Gastroesophageal sphincter (tissue), 4 donors: ENCODE measurements around the gene GLOD4. TPM values are rescaled to one million over a fixed set of nuclear protein-coding genes. Genes with fewer than 3 reads are reported as not detected.
A peak's percentile ranks its signal among the peaks of the same experiment; 100 is the strongest.

Experiments used
- ATAC-seq: fragments of 150-250 bp; one replicate; pipeline ENCODE4 v1.9.1; 2016; ENCODE audit warnings: mild to moderate bottlenecking, moderate library complexity
- H3K27ac ChIP-seq, 4 donors: fragments of 200-600 bp; sonication (generic) in 3 of 4; 1 replicate in 3 of 4; 2 replicates in 1 of 4; pipeline ENCODE4 v1.5.1; 2016 to 2019
- H3K27me3 ChIP-seq: fragments of 200-600 bp; sonication (generic); one replicate; pipeline ENCODE4 v1.5.1; 2019
- H3K36me3 ChIP-seq, 2 donors: fragments of 200-600 bp; sonication (generic); one replicate each; pipeline ENCODE4 v1.5.1; 2019; ENCODE audit warnings: control low read depth in 1 of 2
- H3K4me1 ChIP-seq, 3 donors: fragments of 200-600 bp; sonication (generic); 1 replicate in 2 of 3; 2 replicates in 1 of 3; pipeline ENCODE4 v1.5.1; 2016 to 2019; ENCODE audit warnings: control low read depth in 2 of 3
- H3K4me3 ChIP-seq, 2 donors: fragments of 200-600 bp; sonication (generic); one replicate each; pipeline ENCODE4 v1.5.1; 2019; ENCODE audit warnings: mild to moderate bottlenecking in 1 of 2, moderate library complexity in 1 of 2
- H3K9me3 ChIP-seq, 3 donors: fragments of 200-600 bp; sonication (generic); one replicate each; pipeline ENCODE4 v1.5.1; 2017 to 2019; ENCODE audit warnings: control low read depth in 2 of 3
- CTCF ChIP-seq, 4 experiments: fragments of 200-600 bp in 2 of 4; fragments of 450-650 bp in 2 of 4; sonication (generic) in 1 of 4; IDR thresholded peaks; one replicate each; pipeline ENCODE4 v1.5.1; 2017 to 2019; ENCODE audit warnings: antibody characterized with exemption in 4 of 4, mild to moderate bottlenecking in 2 of 4, moderate library complexity in 2 of 4
- EP300 ChIP-seq: sonication (generic); formaldehyde crosslinking; IDR thresholded peaks from one replicate; pipeline ENCODE4 v1.6.1; 2017; ENCODE audit warnings: antibody characterized with exemption, mild to moderate bottlenecking
- POLR2A ChIP-seq, 2 donors: fragments of 450-650 bp; IDR thresholded peaks; one replicate each; pipeline ENCODE4 v1.6.1; 2017; ENCODE audit warnings: antibody characterized with exemption in 2 of 2, mild to moderate bottlenecking in 2 of 2, moderate library complexity in 1 of 2
- POLR2AphosphoS5 ChIP-seq: sonication (generic); formaldehyde crosslinking; IDR thresholded peaks from one replicate; pipeline ENCODE4 v1.6.1; 2017; ENCODE audit warnings: antibody characterized with exemption
- WGBS, 2 donors: methylation state at CpG; one replicate each; pipeline ENCODE4 v1.1.5; 2018; ENCODE audit warnings: low coverage in 1 of 2; 5-methylcytosine and 5-hydroxymethylcytosine counted together
- total RNA-seq, 4 donors: library from RNA; depleted of rRNA; stranded (reverse); fragments of >200 nt; gene quantifications; one replicate each; pipeline ENCODE4 v1.1.0, GENCODE V29; 2016

The GLOD4 gene
- total RNA-seq, 4 donors from 2014 or later, result 52.5 to 119 (median 99.3) TPM

GRCh38 chr17:796609-797008, 14.5 kb upstream of the GLOD4 start:
- no peak overlapping the region for H3K4me3 ChIP-seq
- peak overlapping the region in 3 of 4 donors; percentile 44 to 83 (median 54) for H3K27ac ChIP-seq
- peaks cover 0 to 33% (median 11%) of the 10 kb centered on the region in 3 donors for H3K4me1 ChIP-seq
- ATAC-seq, result no peak
- TF ChIP-seq EP300 (no peak), POLR2A (IDR thresholded peaks at IDR 0.05) (no peak), POLR2AphosphoS5 (no peak), CTCF (IDR thresholded peaks at IDR 0.05) (no peak)
- WGBS, 2 donors, result 78 to 86% methylated on average over 4 to 8 of the region's 15 CpGs
- H3K9me3 ChIP-seq, result no peaks in the 10 kb centered on the region
- H3K36me3 ChIP-seq, result peaks cover 0 to 39% of the 10 kb centered on the region in 2 donors
- H3K27me3 ChIP-seq, result no peaks in the 10 kb centered on the region

- no peak for ATAC-seq
- no peak for TF ChIP-seq POLR2A (IDR thresholded peaks at IDR 0.05)
- no peak for TF ChIP-seq POLR2AphosphoS5
- no peak for TF ChIP-seq CTCF (IDR thresholded peaks at IDR 0.05)
- no peak for TF ChIP-seq EP300
- no peaks in the 10 kb centered on the region for H3K27me3 ChIP-seq
- peak overlapping the region in 3 of 4 donors; percentile 68 to 83 (median 76) for H3K27ac ChIP-seq
- peaks cover 0 to 41% of the 10 kb centered on the region in 2 donors for H3K36me3 ChIP-seq
- no peaks in the 10 kb centered on the region for H3K9me3 ChIP-seq
- WGBS, 2 donors, result 62% methylated on average over 4 of the region's 9 CpGs; no CpG with 5 or more reads in 1 of the 2 donors
- H3K4me1 ChIP-seq, result peaks cover 0 to 33% (median 11%) of the 10 kb centered on the region in 3 donors
- H3K4me3 ChIP-seq, result no peak overlapping the region
Measured at GRCh38 chr17:795721-796120, 13.6 kb upstream of the GLOD4 start.

- Histone ChIP-seq H3K9me3 (no peaks in the 10 kb centered on the region), H3K4me3 (peak overlapping the region in 1 of 2 donors; percentile 34), H3K27me3 (no peaks in the 10 kb centered on the region), H3K36me3 (peaks cover 0 to 38% of the 10 kb centered on the region in 2 donors), H3K4me1 (peaks cover 0 to 34% (median 11%) of the 10 kb centered on the region in 3 donors), H3K27ac (peak overlapping the region; percentile 2 to 83 (median 72))
- TF ChIP-seq POLR2AphosphoS5 (no peak), POLR2A (IDR thresholded peaks at IDR 0.05) (no peak), EP300 (no peak), CTCF (IDR thresholded peaks at IDR 0.05) (no peak)
- no peak for ATAC-seq
- WGBS, 2 donors, result 54% methylated on average over 5 of the region's 14 CpGs; no CpG with 5 or more reads in 1 of the 2 donors
Measured at GRCh38 chr17:795276-795675, 13.2 kb upstream of the GLOD4 start.

GRCh38 chr17:794876-795275, 12.8 kb upstream of the GLOD4 start:
- peak; percentile 79 for TF ChIP-seq POLR2AphosphoS5
- no peak for TF ChIP-seq POLR2A (IDR thresholded peaks at IDR 0.05)
- TF ChIP-seq EP300, result no peak
- TF ChIP-seq CTCF (IDR thresholded peaks at IDR 0.05), result peak in 3 of 4 experiments; percentile 88 to 94 (median 90)
- Histone ChIP-seq H3K27ac (peak overlapping the region; percentile 2 to 83 (median 72)), H3K4me3 (peak overlapping the region in 1 of 2 donors; percentile 34), H3K9me3 (no peaks in the 10 kb centered on the region), H3K4me1 (peaks cover 0 to 38% (median 11%) of the 10 kb centered on the region in 3 donors), H3K27me3 (no peaks in the 10 kb centered on the region), H3K36me3 (peaks cover 0 to 38% of the 10 kb centered on the region in 2 donors)
- peak; percentile 73 for ATAC-seq
- whole genome bisulfite sequencing, 2 donors, result 0 to 3% methylated on average over 9 to 18 of the region's 18 CpGs

GRCh38 chr17:792277-792676, 10.2 kb upstream of the GLOD4 start:
- H3K4me3 ChIP-seq, result no peak overlapping the region
- no peak for TF ChIP-seq CTCF (IDR thresholded peaks at IDR 0.05)
- TF ChIP-seq EP300, result no peak
- TF ChIP-seq POLR2AphosphoS5, result peak; percentile 41
- TF ChIP-seq POLR2A (IDR thresholded peaks at IDR 0.05), result no peak
- H3K36me3 ChIP-seq, result peaks cover 0 to 58% of the 10 kb centered on the region in 2 donors
- peaks cover 0 to 41% (median 11%) of the 10 kb centered on the region in 3 donors for H3K4me1 ChIP-seq
- peak overlapping the region in 2 of 4 donors; percentile 42 to 43 for H3K27ac ChIP-seq
- no peaks in the 10 kb centered on the region for H3K27me3 ChIP-seq
- 23 to 58% methylated on average over 3 to 9 of the region's 9 CpGs for WGBS, 2 donors
- no peak for ATAC-seq
- H3K9me3 ChIP-seq, result no peaks in the 10 kb centered on the region
